DOHH2 (cell line): Measurements from ENCODE around the gene ITPR2.

Experiments
- H3F3A ChIP-seq: fragments of 200-600 bp; sonication (generic), shearing (Covaris generic); 2 replicates; pipeline ENCODE4 v1.6.0; 2016; ENCODE audit warnings: antibody characterized with exemption, mild to moderate bottlenecking; ENCODE audit not compliant: control insufficient read depth, insufficient read depth
- H3K27ac ChIP-seq: fragments of 200-600 bp; sonication (generic); 2 replicates; pipeline ENCODE4 v1.5.1; 2014; ENCODE audit warnings: low read depth, mild to moderate bottlenecking, low read length, moderate library complexity
- H3K27me3 ChIP-seq: fragments of 200-600 bp; sonication (generic); 2 replicates; pipeline ENCODE4 v1.6.1; 2014; ENCODE audit warnings: mild to moderate bottlenecking, low read length, mixed read lengths; ENCODE audit not compliant: control insufficient read depth
- H3K36me3 ChIP-seq: fragments of 200-600 bp; sonication (generic); 2 replicates; pipeline ENCODE4 v1.6.1; 2014; ENCODE audit warnings: mild to moderate bottlenecking, low read length, moderate library complexity, mixed read lengths; ENCODE audit not compliant: control insufficient read depth
- H3K4me1 ChIP-seq: fragments of 200-600 bp; sonication (generic); 2 replicates; pipeline ENCODE4 v1.6.1; 2014; ENCODE audit warnings: mild to moderate bottlenecking, low read length, mixed read lengths; ENCODE audit not compliant: control insufficient read depth
- H3K4me2 ChIP-seq: fragments of 200-600 bp; sonication (generic); 2 replicates; pipeline ENCODE4 v1.6.0; 2014; ENCODE audit warnings: mild to moderate bottlenecking, low read length, moderate library complexity
- H3K4me3 ChIP-seq: fragments of 200-600 bp; sonication (generic); 2 replicates; pipeline ENCODE4 v1.5.1; 2014; ENCODE audit warnings: mild to moderate bottlenecking, low read length, mixed read lengths
- H3K79me2 ChIP-seq: fragments of 200-600 bp; sonication (generic); 2 replicates; pipeline ENCODE4 v1.6.1; 2014; ENCODE audit warnings: mild to moderate bottlenecking, low read length, mixed read lengths; ENCODE audit not compliant: control insufficient read depth
- H3K9me2 ChIP-seq: fragments of 200-600 bp; sonication (generic); replicated peaks from 2 replicates; pipeline ENCODE4 v1.6.1; 2014; ENCODE audit warnings: mild to moderate bottlenecking, low read length, mixed read lengths; ENCODE audit not compliant: control insufficient read depth
- H3K9me3 ChIP-seq: fragments of 200-600 bp; sonication (generic); 2 replicates; pipeline ENCODE4 v1.6.1; 2014; ENCODE audit warnings: antibody characterized with exemption, low read length, mixed read lengths; ENCODE audit not compliant: control insufficient read depth, insufficient read depth
- H4K20me1 ChIP-seq: fragments of 200-600 bp; sonication (generic); 2 replicates; pipeline ENCODE4 v1.6.0; 2014; ENCODE audit warnings: low read depth, mild to moderate bottlenecking, antibody characterized with exemption, low read length, moderate library complexity; ENCODE audit not compliant: control insufficient read depth, insufficient read depth
- CTCF ChIP-seq: fragments of 200-600 bp; sonication (generic); IDR thresholded peaks from one replicate; pipeline ENCODE4 v1.5.1; 2014; ENCODE audit warnings: antibody characterized with exemption, mild to moderate bottlenecking, low read depth, low read length; ENCODE audit not compliant: poor library complexity, severe bottlenecking
- EZH2phosphoT487 ChIP-seq: fragments of 200-600 bp; sonication (generic); IDR thresholded peaks from 2 replicates; pipeline ENCODE4 v1.6.1; 2017; ENCODE audit warnings: borderline replicate concordance, mild to moderate bottlenecking, antibody characterized with exemption, low read length, moderate library complexity, mixed read lengths

The ITPR2 gene

DNA sequence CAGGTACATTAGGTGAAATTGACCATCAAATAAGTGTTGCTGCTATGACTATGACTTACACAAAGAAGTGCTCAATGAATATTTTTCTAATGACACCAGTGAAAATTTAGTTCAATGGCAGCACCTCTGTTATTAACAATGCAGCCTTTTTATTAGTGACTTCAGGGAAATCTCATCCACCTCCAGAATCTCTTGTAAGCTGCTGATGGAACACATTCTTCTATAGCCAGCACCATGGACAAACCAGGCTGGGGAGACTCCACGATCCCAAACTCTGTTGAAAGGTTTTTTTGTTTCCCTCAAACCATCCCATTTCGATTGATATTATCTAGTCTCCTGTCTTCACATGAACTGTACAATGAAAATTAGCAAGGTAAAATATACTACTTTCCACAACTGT is 265.9 kb downstream of the ITPR2 start:
- TF ChIP-seq EZH2phosphoT487: no peak
- TF ChIP-seq CTCF: no peak
- Histone ChIP-seq H3K27me3 (no peaks in the 10 kb centered on the region), H3K4me2 (no peak overlapping the region), H3F3A (no peaks in the 10 kb centered on the region), H3K4me3 (no peak overlapping the region), H3K4me1 (no peaks in the 10 kb centered on the region), H3K27ac (no peak overlapping the region), H3K79me2 (no peaks in the 10 kb centered on the region), H3K9me3 (no peaks in the 10 kb centered on the region), H4K20me1 (no peaks in the 10 kb centered on the region), H3K36me3 (0 out of 2 replicates have a peak, but pooled peaks cover 3% of the 10 kb centered on the region), H3K9me2 (no peaks in the 10 kb centered on the region)

DNA sequence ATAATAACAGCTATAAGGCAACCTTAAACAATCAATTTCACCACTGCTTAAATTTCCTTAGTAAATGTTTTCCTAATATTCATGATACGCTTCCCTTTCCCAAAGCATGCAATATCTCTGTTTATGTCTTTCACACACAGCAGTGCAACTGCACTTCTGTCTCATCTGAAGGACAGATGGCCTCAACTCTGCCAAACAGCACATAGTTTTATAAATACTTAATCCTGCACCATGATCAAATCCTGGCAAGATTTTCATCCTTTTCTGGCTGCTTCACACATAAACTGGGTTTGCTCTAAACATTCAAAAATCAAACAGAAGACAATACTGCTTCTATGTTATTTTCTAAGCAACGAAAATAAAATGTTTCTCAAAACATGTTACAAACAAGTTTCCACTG is 266.3 kb downstream of the ITPR2 start:
- no peak overlapping the region for H3K27ac ChIP-seq
- no peaks in the 10 kb centered on the region for H3K27me3 ChIP-seq
- H3K36me3 ChIP-seq: 0 out of 2 replicates have a peak, but pooled peaks cover 3% of the 10 kb centered on the region
- no peaks in the 10 kb centered on the region for H3K9me2 ChIP-seq
- no peaks in the 10 kb centered on the region for H4K20me1 ChIP-seq
- H3K9me3 ChIP-seq: no peaks in the 10 kb centered on the region
- no peak overlapping the region for H3K4me2 ChIP-seq
- no peak for TF ChIP-seq CTCF
- no peak for TF ChIP-seq EZH2phosphoT487
- H3K4me3 ChIP-seq: no peak overlapping the region
- H3K79me2 ChIP-seq: no peaks in the 10 kb centered on the region
- H3F3A ChIP-seq: no peaks in the 10 kb centered on the region
- no peaks in the 10 kb centered on the region for H3K4me1 ChIP-seq

DNA sequence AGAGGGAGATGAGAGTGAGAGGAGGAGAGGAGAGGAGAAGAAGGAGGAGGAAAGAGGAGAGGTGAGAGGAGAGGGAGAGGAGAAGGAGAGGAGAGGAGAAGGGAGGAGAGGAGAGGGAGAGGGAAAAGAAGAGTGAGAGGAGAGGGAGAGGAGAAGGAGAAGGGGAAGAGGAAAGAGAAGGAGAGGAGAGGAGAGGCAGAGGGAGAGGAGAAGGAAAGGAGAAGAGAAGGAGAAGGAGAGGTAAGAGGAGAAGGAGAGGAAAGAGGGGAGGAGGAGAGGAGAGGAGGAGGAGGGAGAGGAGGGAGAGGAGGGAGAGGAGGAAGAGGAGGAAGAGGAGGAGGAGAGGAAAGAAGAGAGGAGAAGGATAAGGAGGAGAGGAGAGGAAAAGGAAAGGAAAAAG is 266.8 kb downstream of the ITPR2 start:
- Histone ChIP-seq H4K20me1 (no peaks in the 10 kb centered on the region), H3K4me2 (no peak overlapping the region), H3F3A (no peaks in the 10 kb centered on the region), H3K4me3 (no peak overlapping the region), H3K27me3 (no peaks in the 10 kb centered on the region), H3K9me3 (no peaks in the 10 kb centered on the region), H3K4me1 (no peaks in the 10 kb centered on the region), H3K27ac (no peak overlapping the region), H3K36me3 (0 out of 2 replicates have a peak, but pooled peaks cover 3% of the 10 kb centered on the region), H3K9me2 (no peaks in the 10 kb centered on the region), H3K79me2 (no peaks in the 10 kb centered on the region)
- TF ChIP-seq CTCF (no peak), EZH2phosphoT487 (no peak)

DNA sequence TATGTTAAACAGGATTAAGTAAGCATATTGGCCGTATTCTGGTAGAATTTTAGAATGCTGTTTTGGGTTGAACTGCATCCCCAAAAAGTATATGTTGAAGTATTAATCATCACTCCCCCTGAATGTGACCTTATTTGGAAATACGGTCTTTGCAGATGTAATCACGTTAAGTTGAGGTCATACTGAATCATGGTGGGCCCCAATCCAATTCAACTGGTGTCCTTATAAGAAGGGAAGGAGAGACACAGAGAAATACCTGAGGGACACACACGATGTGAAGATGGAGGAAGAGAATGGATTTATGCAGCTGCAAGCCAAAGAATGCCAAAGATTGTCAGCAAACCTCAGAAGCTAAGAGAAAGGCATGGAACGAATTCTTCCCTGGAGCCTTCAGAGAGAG is 268.6 kb downstream of the ITPR2 start:
- H3K27me3 ChIP-seq: no peaks in the 10 kb centered on the region
- H3K27ac ChIP-seq: no peak overlapping the region
- H3K4me3 ChIP-seq: no peak overlapping the region
- H3F3A ChIP-seq: no peaks in the 10 kb centered on the region
- no peak for TF ChIP-seq EZH2phosphoT487
- no peak for TF ChIP-seq CTCF
- no peaks in the 10 kb centered on the region for H3K9me3 ChIP-seq
- no peaks in the 10 kb centered on the region; the same call in 1 of the 2 replicates for H3K36me3 ChIP-seq
- no peaks in the 10 kb centered on the region for H4K20me1 ChIP-seq
- no peaks in the 10 kb centered on the region for H3K4me1 ChIP-seq
- no peaks in the 10 kb centered on the region for H3K9me2 ChIP-seq
- no peak overlapping the region for H3K4me2 ChIP-seq
- no peaks in the 10 kb centered on the region for H3K79me2 ChIP-seq
